Gastrocnemius medialis (tissue), 4 donors: ENCODE results near the gene KRT78.

Source experiments
- CTCF ChIP-seq, 5 experiments: fragments of 450-650 bp in 3 of 5; fragments of 200-600 bp in 2 of 5; sonication (generic) in 2 of 5; IDR thresholded peaks in 4 of 5; conservative IDR thresholded peaks in 1 of 5; 1 replicate in 4 of 5; 2 replicates in 1 of 5; pipeline ENCODE4 v1.5.1; 2016 to 2019; ENCODE audit warnings: antibody characterized with exemption in 5 of 5, mild to moderate bottlenecking in 3 of 5, moderate library complexity in 3 of 5
- POLR2A ChIP-seq, 2 donors: fragments of 450-650 bp; IDR thresholded peaks; one replicate each; pipeline ENCODE4 v1.6.1; 2017; ENCODE audit warnings: antibody characterized with exemption in 2 of 2, mild to moderate bottlenecking in 2 of 2, moderate library complexity in 2 of 2

- TF ChIP-seq POLR2A (IDR thresholded peaks at IDR 0.05): no peak
- TF ChIP-seq CTCF (IDR thresholded peaks at IDR 0.05 in 4 of 5, conservative IDR thresholded peaks at IDR 0.05 in 1 of 5): no peak
These were observed 16.3 kb downstream of the KRT78 start for GRCh38 chr12:52832451-52832850.
